DMS79 (cell line): ENCODE measurements around the gene IL1R2.

ENCODE experiments used
- DNase-seq: peaks from one replicate; lab custom pipeline; 2025; lab: John Stamatoyannopoulos, UW

Gene IL1R2

DNA sequence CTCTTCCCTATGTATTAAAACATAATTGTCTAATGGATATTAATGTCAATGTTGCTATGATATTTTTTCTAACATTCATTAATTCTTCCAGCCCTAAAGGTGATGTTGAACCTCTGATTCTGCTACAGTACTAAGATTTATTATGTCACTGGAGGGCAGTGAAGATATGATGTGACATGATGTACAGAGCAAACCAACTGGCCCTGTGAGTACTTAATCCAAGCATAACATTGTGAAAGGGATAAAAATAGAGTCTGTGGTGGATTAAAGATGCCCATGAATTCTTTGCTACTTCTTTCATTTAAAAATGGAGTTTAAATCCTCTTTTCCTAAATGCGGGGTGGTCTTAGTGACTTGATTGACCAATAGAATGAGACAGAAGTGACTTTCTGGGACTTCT, 51.8 kb downstream of the IL1R2 start:
- no peak for DNase-seq

DNA sequence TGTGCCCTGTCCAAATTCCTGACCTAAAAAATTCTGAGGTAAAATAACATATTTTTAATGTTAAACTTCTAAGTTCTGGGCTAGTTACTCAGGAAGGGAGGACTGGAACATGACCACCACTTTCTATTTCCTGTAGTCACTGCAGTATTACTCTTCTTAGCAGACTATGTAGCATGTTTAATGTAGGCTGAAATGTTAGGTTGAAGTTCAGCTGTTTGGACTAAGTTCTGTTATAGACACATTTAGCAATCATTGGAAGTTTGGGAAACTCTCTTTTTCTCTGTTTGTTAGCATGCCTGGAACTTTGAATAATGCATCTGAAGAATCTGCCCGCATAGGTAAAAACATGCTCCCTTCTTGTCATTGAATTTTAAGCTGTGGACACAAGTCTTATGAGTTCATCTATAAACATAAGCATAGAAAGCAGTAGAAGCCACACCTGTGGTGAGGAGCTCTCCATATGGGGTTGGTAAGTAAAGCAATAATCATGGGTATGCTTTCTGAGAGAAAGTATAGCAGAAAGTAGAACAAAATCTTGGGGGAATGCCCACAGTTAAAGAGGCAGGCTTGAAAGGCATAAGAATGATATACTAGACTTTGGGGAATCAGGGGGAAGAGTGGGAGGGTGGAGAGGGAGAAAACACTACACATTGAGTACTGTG, 52.6 kb downstream of the IL1R2 start:
- DNase-seq, result no peak

DNA sequence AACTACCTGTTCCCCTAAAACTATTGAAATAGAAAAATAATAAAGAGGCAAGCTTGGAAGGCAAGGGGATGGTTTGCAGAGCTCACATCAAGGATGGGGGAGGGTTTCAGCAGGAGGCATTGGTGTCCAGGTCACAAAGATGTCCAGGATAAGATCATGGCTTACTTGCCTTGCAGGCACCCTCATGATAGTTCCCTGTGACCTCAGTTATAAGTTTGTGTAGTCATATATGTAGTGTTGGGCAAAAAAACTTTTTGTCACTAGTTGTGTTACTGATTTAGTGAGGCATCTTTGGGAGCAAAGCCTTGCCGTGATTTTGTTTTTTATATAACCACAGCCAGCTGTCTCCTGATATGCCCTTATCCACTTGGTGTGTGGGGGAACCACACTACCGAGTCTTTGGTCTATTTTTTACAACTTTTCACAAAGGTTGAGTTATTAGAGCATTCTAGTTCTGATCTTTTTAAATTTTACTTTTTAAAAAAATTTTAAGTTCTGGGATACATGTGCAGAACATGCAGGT, 53.3 kb downstream of the IL1R2 start:
- DNase-seq, result no peak

DNA sequence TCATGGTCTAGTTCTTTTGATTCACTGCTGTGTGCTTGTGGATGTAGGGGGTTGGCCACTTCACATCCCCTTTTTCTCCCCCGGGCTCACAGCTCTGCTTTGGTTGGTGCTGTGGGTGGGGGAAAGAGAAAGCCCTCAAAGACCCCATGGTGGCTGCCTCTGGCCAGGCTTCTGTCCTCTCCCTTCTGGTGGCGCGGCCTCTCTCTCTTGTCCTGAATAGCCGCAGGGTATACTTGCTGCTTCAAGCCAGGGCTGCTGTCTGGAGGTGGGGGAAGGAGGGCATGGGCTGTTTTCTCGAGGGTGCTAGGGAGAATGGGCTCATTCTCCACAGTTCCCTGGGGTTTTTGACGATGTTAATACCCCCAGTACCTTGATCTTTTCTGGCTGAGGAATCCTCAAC, 53.9 kb downstream of the IL1R2 start:
- no peak for DNase-seq

DNA sequence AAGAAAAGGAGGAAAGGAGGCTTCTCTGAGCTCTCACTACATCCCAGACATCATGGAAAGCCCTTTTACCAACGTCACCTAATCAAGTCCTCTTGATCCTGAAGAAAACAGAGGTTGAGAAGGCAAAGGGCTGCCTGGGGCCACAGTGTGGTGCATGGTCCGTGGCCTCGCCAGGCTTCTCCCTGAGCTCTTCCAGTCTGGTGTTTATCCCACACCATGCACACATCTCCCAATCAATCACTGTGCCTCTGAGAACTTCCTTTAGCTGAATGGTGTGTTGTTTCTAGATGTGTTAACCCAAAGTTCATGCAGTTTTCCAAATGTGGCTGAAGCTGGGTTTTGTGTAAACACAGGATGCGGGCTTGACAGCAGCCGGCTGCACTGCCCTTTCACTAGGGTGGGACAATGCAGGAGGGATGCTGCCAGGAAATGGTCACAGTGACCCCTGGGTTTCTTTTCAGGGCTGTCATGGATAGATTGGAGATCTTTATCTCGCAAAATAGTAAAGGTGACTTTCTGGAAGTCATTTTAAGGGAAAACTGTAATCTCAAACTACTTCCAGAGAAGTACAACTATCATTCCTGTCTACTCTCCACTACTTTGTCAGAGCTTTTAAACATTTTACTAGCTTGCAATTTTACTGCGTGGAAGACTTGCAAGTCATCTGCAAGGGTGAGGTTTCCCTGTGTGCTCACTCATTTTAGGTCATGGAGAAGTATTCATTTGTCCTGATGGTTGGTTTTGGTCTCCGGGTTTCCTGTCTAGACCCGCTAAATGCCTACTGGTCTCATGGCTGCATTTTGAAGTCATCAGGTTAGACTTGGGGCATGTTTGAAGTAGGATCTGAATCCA, 54.6 kb downstream of the IL1R2 start:
- no peak for DNase-seq

DNA sequence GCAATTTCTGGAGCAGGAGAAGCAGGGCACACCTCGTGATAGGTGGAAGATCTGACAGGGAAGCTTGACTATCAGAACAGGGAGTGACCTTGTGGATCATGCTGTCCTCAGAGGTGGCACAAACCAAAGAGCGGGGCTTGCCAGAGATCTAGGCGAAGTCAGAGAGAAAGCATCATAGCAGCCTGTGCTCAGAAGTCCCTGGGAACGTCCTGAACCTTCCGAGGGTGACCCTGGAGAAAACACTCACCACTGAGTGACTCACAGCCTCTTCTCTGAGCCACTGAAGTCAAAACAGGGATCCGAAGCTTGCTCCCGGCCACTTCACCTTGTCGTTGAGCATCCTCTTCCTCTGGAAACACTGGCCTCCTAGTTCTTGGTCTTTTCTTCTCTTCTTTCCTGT, 56.7 kb downstream of the IL1R2 start:
- DNase-seq, result no peak

DNA sequence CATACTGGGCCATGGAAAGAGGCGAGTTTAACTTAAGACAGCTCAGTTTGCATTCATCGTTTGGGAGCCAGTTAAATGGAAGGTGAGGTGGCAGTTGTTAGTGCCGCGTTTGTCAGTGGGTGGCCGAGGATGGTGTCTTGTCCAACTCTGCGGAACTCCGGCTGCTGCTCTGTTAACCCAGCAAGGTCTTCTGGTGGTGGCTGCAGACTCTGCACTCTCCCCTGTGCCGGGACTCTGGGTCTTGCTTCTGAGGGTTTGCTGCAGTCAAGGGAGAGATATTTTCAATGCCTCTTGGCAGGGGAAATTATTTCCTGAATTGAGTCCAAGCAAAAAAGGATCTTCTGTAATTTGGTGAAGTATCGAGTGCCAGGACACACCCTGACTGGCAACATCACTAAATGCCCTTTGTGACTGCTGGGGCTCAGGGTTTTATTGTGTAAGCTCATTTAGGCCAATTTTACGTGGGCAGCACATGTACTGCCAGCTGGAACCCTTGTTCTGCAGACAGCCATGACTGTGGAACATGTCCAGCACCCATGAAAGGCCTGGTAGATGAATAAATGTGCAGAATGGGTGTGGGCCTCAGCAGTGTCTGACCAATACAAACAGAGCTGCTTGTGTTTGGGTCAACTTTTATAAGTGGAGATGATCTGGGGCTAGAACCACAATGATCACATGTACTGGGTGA, 58.1 kb downstream of the IL1R2 start:
- DNase-seq, result no peak

DNA sequence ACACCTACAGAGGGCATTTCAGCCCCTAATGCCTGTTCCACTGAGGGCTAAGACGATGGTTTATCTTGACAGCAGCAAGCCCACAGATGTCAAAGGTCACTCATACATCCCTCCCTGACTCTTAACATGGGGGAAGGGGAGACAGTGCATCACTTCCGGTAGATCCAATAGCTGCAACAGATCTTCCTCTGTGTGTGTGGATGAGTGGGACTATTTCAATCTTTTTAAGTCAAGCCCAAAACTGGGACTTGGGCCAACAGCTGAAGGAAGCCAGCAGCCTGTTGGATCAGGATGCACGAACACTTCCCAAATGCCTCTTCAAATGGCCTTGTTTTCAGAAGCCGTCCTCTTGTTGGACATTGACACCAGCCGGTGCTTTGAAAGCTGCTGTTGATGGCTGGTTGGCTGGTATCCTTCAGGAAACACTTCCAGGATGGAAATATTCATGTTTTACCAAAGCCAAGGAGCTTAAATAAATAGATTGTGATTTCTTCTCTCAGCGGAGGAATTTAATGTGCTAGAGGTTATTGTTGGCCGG, 59.2 kb downstream of the IL1R2 start:
- no peak for DNase-seq

DNA sequence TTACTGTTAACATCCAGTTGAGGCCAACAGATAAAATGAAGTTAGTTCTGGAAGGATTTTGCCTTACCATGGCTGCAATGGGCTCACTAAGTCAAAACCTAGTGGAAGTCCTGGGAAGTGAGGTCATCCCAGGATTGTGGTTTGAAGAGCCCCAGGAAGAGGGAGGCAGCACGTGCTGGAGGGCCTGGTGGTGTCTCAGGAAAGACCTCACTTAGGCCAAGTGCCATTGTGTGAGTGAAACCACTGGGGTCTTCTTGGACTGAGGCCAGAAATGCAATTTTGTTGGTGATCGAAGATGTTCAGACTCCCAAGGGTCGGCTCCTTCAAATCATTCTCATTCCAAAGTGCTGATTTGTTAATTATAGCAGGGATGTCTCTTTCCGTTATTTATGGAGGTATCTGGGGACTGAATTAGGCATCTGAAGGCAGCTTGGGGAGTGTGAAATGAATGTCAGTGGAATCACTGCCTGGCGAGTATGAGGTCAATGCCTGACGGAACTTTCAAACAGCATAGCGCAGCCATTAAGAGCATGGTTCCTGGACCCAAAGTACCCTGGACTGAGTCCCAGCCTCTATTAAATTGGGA, 60.0 kb downstream of the IL1R2 start:
- DNase-seq, result no peak

DNA sequence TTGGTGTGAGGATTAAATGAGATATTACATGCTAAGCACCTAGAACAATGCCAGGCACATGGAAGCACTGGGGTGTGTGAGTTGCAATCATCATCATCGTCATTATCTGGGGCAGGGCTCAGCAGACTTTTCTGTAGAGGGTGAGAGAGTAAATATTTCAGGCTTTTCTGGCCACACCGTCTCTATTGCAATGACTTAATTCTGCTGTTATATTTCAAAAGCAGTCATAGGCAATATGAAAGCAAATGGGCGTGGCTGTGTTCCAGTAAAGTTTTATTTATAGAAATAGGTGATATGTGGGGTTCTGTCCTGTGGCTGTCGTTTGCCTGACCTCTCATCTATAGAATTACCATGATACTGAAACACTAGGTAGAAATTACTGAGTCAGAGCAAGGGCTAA, 60.6 kb downstream of the IL1R2 start:
- no peak for DNase-seq

DNA sequence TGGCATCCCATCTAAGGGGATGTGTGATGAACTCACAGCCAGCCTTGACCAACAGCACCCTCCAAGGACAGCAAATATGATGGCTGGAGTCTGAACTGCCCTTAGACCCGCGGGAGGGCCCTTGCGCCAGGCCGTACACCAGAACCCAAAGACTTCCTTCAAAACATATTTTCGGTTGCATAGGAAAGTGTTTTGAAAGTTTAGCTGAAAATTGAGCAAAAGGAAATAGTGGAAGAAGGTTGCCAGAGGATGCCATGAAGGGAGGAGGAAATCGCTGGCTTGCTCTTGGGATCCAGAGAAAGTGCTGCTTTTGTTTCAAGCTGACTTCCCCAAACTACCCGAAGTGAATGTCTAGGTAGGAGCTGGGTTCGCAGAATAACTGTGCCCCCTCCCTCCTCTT, 61.3 kb downstream of the IL1R2 start:
- DNase-seq, result no peak

DNA sequence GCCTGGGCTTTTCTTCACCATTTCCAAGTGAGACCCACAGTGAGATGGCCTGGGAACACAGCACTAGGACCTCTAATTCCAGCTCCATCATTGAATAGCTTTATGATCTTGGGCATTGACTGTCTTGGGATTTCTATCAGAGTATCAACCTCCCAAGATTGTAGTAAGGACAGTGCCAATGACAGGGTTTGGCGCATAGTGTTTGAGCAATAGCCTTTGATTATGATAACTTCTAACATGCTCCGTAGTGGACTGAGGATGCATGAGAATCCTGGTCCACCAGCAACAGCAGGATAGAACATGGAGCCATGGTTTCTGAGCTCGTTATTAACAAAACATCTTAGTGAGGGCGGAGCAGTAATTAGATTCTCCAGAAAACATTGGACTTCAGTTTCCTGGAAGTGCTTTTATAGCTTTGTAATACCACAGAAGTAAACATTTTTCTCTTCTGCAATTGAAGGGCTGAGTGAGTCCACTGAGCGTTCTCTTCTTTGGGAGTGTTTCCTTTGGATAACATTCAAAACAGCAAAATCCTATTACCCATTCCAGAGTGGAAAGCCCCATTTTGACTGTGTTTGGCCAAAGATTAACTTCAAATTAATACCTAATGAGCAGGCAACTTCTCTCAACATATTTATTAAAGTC, 63.7 kb downstream of the IL1R2 start:
- no peak for DNase-seq

DNA sequence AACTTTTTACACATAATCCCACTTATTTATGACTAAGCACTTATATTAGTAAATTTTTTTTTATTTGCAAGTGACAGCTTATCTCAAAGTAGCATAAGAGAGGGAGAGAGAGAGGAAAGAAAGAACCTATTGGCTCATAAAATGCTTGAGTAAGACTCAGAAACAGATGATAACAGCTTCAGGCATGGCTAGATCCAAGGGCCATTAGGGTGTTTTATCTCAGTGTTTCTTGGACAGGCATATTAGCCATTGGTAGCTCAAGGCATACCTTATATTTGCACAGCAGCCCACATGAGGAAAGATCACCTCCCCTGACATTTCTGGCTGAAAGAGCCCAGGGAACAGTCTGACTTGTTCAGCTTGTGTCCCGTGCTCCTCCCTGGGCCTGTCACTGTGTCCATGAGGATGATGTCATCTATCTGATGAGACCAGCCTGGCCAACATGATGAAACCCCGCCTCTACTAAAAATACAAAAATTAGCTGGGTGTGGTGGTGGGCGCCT, 64.4 kb downstream of the IL1R2 start:
- DNase-seq, result no peak

DNA sequence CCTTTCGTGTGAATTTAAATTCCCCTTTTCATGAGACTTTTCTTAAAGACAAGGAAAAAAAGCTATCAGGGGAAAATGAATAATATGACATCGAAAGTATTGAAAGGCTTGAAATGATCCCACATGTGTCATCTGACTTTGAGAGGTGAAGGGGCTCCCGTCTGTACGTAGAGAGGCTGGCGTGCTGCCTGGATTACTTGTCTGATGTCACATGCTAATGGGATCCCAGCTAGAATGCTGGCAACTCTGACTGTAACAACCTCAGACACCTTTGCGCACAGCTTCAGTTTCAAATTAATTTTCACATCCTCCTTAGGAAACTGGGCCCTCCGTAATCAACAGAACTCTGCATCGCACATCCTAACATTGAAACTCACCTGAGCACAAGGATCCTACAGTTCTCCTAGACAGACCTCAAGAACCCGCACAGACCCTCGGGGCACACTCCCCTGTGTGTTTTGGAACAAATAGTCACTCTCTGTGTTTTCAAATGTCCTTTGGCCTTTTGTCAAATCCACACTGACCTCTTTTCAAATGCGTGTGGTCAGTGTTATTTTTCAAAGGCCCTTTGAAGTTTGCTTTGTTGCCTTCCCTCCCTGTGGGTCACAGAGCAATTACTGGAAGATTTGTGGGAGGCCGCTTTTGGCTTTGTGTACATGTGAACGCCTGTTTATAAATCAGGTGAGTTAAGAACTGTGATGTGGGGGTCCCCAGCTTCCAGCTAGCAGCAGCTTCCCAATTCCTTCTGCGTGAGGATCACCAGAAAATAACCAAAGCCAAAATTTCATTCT, 65.9 kb downstream of the IL1R2 start:
- DNase-seq, result no peak

DNA sequence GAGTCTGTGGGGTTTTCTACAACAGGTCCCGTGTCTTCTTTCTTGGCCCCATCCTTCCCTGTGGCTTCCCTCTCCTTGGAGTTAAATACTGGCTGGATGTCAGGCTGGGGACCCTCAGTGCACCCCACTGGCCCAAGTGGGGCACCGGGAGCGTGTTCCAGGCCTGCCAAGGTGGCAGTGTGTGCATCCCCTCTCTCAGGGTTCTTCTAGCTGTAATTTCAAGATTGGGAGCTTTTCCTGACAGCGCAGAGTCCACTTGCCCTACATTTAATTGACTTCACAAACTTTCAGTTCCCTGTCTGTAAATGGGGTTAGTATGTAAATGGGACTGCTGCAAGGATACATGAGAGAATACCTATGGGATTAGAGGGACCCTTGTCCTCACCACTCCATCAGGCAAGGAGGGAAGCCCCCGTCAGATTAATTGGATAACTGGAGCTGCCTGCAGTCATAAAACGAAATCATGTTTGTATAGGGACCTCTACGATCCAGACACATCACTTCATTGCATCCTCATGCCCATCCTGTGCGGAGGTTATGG, 66.6 kb downstream of the IL1R2 start:
- no peak for DNase-seq

DNA sequence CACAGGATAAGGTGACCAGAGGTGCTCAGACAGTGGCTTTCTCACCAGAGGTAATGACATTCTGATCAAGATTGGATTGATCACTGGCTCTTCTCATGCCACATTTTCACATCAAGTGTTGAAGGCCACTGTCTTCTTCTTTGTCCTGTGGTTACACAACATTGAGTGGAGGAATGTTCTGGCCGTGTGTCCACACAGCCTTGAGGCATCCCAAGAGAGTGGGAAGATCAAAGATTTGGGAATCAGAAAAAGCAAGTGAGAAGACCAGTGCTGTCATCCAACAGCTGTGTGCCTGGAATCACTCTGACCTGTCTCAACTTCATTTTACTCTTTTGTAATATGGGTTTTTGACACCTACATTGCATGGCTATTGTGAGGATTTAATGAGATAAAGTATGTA, 67.4 kb downstream of the IL1R2 start:
- DNase-seq, result no peak

DNA sequence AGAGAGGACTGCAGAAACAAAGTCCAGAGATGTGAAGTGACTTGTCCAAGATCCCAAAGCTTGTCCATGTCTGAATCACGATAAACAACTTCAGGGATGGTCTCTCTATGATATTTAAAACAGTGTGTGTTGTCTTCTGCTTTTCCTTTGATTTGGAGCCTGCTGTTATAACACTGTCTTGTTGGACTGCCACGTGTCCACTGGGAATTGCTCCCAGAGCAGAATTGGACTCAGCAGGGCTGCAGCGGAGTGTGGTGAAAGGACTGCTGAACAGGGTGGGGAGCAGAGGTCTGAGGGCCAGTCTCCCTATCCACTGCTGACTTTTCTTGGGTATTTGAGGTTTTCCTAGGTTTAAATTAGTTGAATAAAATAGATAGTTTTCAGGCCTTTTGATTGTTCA, 68.3 kb downstream of the IL1R2 start:
- no peak for DNase-seq

DNA sequence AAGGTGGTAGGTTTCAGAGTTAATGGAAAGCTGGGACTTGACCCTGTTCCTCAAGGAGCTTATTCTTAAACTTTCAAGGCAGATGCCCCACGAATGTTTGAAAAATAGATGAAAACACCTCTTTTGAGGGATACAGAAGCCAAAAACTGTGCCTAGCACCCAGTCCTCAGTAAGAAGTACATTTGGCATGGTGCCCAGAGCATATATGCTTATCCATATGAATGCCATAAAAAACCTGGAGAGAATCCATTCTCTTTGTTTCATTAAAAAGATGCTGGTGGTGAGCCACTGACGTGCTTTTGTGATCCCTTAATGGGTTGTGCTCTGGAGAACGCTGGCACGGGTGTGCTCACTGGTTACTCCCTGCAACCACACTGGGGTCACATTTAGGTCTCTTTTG, 69.0 kb downstream of the IL1R2 start:
- no peak for DNase-seq

DNA sequence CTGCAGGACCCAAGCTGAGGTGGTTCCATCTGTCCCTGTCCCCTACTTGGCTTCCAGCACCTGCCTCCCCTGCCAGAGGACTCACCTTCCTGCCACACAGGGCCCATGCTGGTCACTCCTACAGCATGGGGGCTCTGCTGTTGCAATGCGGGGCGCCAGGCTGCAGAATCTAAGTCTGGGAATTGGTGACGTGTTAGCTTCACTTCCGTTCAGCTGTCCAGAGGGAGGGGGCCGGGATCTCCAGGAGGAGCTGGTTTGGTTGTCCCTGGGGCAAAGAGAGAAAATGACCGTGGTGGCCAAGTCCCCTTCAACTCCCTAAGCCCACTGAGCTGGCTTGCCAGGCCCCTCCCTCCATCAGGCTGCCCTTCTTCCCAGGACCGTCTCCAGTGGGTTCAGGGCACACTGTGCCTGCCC, 69.5 kb downstream of the IL1R2 start:
- DNase-seq, result no peak
